ENCODE measurements around the gene AUTS2.

- TF ChIP-seq, protein P1, sequence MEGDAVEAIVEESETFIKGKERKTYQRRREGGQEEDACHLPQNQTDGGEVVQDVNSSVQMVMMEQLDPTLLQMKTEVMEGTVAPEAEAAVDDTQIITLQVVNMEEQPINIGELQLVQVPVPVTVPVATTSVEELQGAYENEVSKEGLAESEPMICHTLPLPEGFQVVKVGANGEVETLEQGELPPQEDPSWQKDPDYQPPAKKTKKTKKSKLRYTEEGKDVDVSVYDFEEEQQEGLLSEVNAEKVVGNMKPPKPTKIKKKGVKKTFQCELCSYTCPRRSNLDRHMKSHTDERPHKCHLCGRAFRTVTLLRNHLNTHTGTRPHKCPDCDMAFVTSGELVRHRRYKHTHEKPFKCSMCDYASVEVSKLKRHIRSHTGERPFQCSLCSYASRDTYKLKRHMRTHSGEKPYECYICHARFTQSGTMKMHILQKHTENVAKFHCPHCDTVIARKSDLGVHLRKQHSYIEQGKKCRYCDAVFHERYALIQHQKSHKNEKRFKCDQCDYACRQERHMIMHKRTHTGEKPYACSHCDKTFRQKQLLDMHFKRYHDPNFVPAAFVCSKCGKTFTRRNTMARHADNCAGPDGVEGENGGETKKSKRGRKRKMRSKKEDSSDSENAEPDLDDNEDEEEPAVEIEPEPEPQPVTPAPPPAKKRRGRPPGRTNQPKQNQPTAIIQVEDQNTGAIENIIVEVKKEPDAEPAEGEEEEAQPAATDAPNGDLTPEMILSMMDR (IDR thresholded peaks at IDR 0.05) = no peak
- TF ChIP-seq POLR2AphosphoS5 (IDR thresholded peaks at IDR 0.05) (no peak), POLR2A (IDR thresholded peaks at IDR 0.05) (no peak)
Measured at GRCh38 chr7:70241536-70242175, 643.4 kb downstream of the AUTS2 start.

Data from breast epithelium (tissue), 3 donors.